Measurements from ENCODE around the gene SLC5A11. TPM values are rescaled to one million over a fixed set of nuclear protein-coding genes. Genes with fewer than 3 reads are reported as not detected.
"Not testable (repeated sequence)": the region's sequence is repeated elsewhere in the genome, so short reads cannot be mapped to it uniquely, and the experiment has no call there.

Gene SLC5A11
- total and polyA plus RNA-seq, 5 donors, result 0.02 TPM; not detected in 4

DNA sequence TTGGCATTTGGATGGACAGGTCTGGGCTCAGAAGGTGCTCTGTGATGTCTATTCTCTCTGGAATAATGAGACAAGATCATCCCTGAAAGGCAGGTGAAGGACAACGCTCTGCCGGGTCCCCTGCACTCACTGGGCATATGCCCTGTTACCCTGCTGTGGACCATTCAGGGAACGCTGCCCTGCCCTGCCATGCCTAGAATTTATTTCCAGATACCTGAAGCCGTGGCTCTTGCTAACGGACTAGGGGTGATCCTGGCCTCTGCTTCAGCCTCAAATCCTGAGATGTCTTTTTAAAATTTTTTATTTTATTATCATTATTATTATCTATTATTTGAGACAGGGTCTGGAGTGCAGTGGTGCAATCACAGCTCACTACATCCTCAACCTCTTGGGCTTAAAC lies 3.9 kb downstream of the SLC5A11 start:
- no peak for ATAC-seq
- Histone ChIP-seq H3K9me3 (ENCODE audit: control insufficient read depth, low read length) (no peaks in the 10 kb centered on the region), H3K27ac (ENCODE audit: low read length) (no peak overlapping the region), H3K4me1 (ENCODE audit: control insufficient read depth, insufficient read depth, low read length) (no peaks in the 10 kb centered on the region), H3K4me3 (ENCODE audit: low read length) (no peak overlapping the region), H3K27me3 (ENCODE audit: control insufficient read depth, insufficient read depth) (no peaks in the 10 kb centered on the region)
- WGBS, result 88% methylated on average over 5 of the region's 5 CpGs
- no peak for DNase-seq
- intact Hi-C loops (cut with DNase I), result no loop called here

DNA sequence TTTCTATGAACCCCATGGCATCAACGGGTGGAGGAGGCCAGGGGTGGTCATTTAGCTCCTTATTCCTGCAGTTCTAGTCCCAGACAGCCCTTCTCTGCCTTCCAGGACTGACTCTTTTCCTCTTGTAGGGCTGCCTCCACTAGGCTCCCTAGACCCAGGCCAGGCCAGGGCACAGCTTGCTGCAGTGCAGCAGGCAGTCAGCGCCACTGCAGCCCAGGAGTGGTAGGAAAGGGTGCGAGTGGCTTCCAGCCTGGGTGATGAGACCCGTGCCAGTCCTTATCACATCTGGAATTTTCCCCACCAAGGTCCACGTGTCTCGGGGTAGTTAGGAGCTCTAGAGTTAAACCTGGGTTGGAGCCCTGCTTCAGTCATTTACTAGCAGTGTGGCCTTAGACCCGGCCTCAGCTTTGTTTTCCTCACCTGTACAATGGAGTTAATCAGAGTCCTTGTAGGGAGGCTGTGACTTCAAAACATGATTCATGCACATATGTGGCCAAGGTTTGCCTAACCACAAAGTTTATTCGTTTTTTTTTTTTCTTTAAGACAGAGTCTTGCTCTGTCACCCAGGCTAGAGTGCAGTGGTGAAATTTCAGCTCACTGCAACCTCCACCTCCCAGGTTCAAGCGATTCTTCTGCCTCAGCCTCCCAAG lies 4.7 kb downstream of the SLC5A11 start:
- WGBS, result 68% methylated on average over 9 of the region's 9 CpGs
- H3K9me3 ChIP-seq (ENCODE audit: control insufficient read depth, low read length), result no peaks in the 10 kb centered on the region
- DNase-seq (no peak), ATAC-seq (no peak)
- H3K4me3 ChIP-seq (ENCODE audit: low read length), result no peak overlapping the region
- intact Hi-C loops (cut with DNase I), result no loop called here
- no peaks in the 10 kb centered on the region for H3K27me3 ChIP-seq (ENCODE audit: control insufficient read depth, insufficient read depth)
- no peak overlapping the region for H3K27ac ChIP-seq (ENCODE audit: low read length)
- no peaks in the 10 kb centered on the region for H3K4me1 ChIP-seq (ENCODE audit: control insufficient read depth, insufficient read depth, low read length)

DNA sequence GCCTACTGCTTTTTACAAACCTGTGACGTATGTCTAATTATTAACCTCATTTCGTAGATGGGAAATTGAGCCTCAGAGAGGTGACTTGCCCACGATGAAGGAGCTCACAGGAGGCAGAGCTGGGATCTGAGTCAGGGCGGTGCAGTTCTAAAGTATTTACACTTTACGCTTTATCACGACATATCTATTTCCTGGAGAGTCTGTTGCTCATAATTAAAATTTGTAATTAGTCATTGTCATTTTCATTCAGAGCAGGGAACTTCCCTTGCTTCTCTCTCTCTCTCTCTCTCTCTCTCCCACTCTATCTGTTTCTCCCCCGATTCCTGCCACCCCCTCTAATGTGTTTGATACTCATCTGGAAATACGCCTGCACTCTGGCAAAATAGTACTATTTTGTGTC lies 5.9 kb downstream of the SLC5A11 start:
- 56% methylated on average over 8 of the region's 8 CpGs for WGBS
- intact Hi-C loops (cut with DNase I), result no loop called here
- Histone ChIP-seq H3K4me1 (ENCODE audit: control insufficient read depth, insufficient read depth, low read length) (no peaks in the 10 kb centered on the region), H3K27me3 (ENCODE audit: control insufficient read depth, insufficient read depth) (no peaks in the 10 kb centered on the region), H3K4me3 (ENCODE audit: low read length) (no peak overlapping the region), H3K9me3 (ENCODE audit: control insufficient read depth, low read length) (no peaks in the 10 kb centered on the region), H3K27ac (ENCODE audit: low read length) (no peak overlapping the region)
- ATAC-seq (no peak), DNase-seq (no peak)

DNA sequence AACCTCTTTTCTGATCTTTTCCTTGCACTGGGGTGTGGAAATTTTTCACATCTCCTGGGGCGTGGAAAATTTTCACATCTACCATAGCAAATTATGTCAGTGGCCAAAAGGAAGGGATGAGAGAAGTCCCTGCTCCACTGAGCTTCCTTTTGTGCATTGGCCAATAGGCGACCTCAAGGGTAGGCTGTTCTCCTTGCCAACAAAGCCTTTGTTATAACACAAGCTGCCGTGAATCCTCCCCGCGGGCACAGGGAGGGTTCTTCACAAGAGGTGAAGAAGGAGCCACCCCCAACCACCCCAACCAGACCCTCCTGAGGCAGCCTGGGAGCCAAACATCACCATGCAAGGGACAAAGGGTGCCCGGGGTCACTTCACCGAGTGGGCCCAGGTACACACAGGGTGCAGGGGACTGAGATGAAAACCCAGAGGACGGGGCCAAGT lies 6.5 kb downstream of the SLC5A11 start:
- Histone ChIP-seq H3K4me1 (ENCODE audit: control insufficient read depth, insufficient read depth, low read length) (no peaks in the 10 kb centered on the region), H3K9me3 (ENCODE audit: control insufficient read depth, low read length) (no peaks in the 10 kb centered on the region), H3K27me3 (ENCODE audit: control insufficient read depth, insufficient read depth) (no peaks in the 10 kb centered on the region), H3K4me3 (ENCODE audit: low read length) (no peak overlapping the region), H3K27ac (ENCODE audit: low read length) (no peak overlapping the region)
- DNase-seq (no peak), ATAC-seq (no peak)
- intact Hi-C loops (cut with DNase I), result no loop called here
- 67% methylated on average over 8 of the region's 8 CpGs for WGBS

DNA sequence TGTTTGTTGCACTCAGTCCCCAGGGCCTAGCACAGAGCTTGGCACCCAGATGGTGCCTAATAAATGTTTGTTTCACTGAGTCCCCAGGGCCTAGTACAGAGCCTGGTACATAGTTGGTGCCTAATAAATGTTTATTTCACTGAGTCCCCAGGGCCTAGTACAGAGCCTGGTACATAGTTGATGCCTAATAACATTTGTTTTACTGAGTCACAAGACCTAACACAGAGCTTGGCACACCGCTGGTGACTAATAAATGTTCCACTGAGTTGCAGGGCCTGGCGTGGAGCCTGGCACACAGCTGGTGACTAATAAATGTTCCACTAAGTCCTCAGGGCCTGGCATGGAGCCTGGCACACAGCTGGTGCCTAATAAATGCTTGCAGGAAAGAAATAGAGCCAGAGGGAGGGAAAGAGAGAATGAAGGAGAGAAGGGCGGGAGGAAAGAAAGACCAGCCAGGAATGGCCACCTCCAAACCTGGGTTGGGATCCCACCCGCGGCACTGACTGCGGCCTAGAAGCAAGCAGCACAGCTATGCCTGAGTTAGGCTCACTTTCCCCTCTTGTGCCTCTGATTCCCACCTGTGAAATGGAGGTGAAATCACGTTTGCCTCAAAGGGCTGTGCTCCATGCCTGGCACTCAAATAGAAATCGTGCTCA lies 7.5 kb downstream of the SLC5A11 start:
- WGBS, result 79% methylated on average over 8 of the region's 8 CpGs
- H3K27me3 ChIP-seq (ENCODE audit: control insufficient read depth, insufficient read depth), result no peaks in the 10 kb centered on the region
- no peak overlapping the region for H3K27ac ChIP-seq (ENCODE audit: low read length)
- no peak overlapping the region for H3K4me3 ChIP-seq (ENCODE audit: low read length)
- DNase-seq (no peak), ATAC-seq (no peak)
- H3K4me1 ChIP-seq (ENCODE audit: control insufficient read depth, insufficient read depth, low read length), result no peaks in the 10 kb centered on the region
- intact Hi-C loops (cut with DNase I), result no loop called here
- H3K9me3 ChIP-seq (ENCODE audit: control insufficient read depth, low read length), result no peaks in the 10 kb centered on the region

DNA sequence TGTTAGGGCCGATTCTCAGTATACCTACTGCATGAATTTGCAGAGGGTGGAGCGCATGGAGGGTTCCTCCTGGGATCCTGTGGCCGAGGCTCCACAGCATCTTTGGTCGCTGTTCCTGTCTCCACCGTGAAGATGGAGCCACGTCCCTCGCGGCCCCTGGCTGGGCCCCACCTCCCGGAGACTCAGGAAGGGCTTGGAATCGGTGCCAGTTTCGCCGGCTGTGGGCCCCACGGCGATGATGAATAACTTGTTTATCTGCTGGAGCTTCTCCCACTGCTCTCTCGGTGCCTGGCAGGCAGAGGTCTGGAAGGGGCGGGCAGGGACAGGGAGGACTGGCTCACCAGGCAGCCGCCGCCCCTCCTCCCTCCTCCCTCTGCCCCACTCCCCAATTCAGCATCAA lies 8.1 kb downstream of the SLC5A11 start:
- no peaks in the 10 kb centered on the region for H3K27me3 ChIP-seq (ENCODE audit: control insufficient read depth, insufficient read depth)
- ATAC-seq (peak; percentile 47 to 54), DNase-seq (peak; percentile 25 to 78 (median 72))
- H3K27ac ChIP-seq (ENCODE audit: low read length), result no peak overlapping the region
- intact Hi-C loops (cut with DNase I), result no loop called here
- 11% methylated on average over 18 of the region's 18 CpGs for WGBS
- no peaks in the 10 kb centered on the region for H3K4me1 ChIP-seq (ENCODE audit: control insufficient read depth, insufficient read depth, low read length)
- H3K9me3 ChIP-seq (ENCODE audit: control insufficient read depth, low read length), result no peaks in the 10 kb centered on the region
- no peak overlapping the region for H3K4me3 ChIP-seq (ENCODE audit: low read length)

DNA sequence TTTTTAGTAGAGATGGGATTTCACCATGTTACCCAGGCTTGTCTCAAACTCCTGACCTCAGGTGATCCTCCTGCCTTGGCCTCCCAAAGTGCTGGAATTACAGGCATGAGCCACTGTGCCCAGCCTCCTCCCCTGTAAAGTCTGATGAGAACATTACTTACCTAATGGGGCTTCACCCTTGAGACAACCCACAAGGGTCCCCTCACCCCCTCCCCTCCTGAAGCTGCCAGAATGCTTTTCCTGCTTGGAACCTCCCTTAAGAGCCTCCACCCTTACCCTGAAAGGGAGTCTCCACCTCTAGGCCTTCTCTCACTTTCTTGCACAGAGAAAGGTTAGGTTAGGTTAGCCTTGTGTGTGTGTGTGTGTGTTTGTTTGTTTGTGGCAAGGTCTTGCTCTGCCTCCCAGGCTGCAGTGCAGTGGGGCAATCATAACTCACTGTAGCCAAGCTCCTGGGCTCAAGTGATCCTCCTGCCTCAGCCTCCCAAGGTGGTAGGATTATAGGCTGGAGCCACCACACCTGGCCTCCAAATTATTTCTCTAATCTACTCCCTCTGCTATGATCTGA lies 8.9 kb downstream of the SLC5A11 start:
- H3K9me3 ChIP-seq (ENCODE audit: control insufficient read depth, low read length), result no peaks in the 10 kb centered on the region
- H3K4me3 ChIP-seq (ENCODE audit: low read length), result no peak overlapping the region
- no peaks in the 10 kb centered on the region for H3K27me3 ChIP-seq (ENCODE audit: control insufficient read depth, insufficient read depth)
- ATAC-seq, result no peak
- no peak overlapping the region for H3K27ac ChIP-seq (ENCODE audit: low read length)
- H3K4me1 ChIP-seq (ENCODE audit: control insufficient read depth, insufficient read depth, low read length), result no peaks in the 10 kb centered on the region
- DNase-seq, result no peak
- intact Hi-C loops (cut with DNase I), result no loop called here

DNA sequence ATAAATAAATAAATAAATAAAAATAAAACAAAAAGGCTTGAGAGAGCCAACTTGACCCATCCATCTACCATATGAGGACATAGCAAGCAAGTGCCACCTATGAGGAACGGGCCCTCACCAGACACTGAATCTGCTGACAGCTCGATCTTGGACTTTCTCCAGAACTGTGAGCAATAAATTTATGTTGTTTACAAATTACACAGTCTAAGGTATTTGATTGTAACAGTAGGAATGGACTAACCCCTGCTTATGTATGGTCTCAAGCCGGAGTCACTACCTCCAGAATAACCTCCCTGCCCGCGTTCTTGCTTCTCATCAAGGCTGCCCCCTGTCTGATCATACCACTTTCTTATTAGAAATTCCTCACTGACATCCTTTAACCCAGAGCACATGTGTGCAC lies 9.9 kb downstream of the SLC5A11 start:
- Histone ChIP-seq H3K4me3 (ENCODE audit: low read length) (no peak overlapping the region), H3K27me3 (ENCODE audit: control insufficient read depth, insufficient read depth) (no peaks in the 10 kb centered on the region), H3K27ac (ENCODE audit: low read length) (no peak overlapping the region), H3K9me3 (ENCODE audit: control insufficient read depth, low read length) (no peaks in the 10 kb centered on the region), H3K4me1 (ENCODE audit: control insufficient read depth, insufficient read depth, low read length) (no peaks in the 10 kb centered on the region)
- no peak for ATAC-seq
- WGBS, result 69% methylated on average over 5 of the region's 5 CpGs
- intact Hi-C loops (cut with DNase I), result no loop called here
- no peak for DNase-seq

DNA sequence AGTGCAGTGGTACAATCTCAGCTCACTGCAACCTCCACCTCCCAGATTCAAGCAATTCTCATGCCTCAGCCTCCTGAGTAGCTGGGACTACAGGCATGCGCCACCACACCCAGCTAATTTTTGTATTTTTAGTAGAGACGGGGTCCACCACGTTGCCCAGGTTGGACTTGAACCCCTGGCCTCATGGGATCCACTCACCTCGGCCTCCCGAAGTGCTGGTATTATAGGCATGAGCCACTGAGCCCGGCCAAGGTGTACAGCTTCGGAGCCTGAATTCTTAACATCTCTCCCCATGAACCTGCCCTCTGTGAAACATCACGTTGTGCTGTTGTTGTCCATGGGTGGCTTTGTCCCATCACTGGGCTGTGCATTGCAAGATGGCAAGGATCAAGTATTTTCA lies 11.1 kb downstream of the SLC5A11 start:
- H3K4me1 ChIP-seq (ENCODE audit: control insufficient read depth, insufficient read depth, low read length); H3K27me3 ChIP-seq (ENCODE audit: control insufficient read depth, insufficient read depth); H3K4me3 ChIP-seq (ENCODE audit: low read length); H3K27ac ChIP-seq (ENCODE audit: low read length); intact Hi-C loops (cut with DNase I); ATAC-seq; DNase-seq; H3K9me3 ChIP-seq (ENCODE audit: control insufficient read depth, low read length): not testable (repeated sequence)
- WGBS, result 85% methylated on average over 8 of the region's 8 CpGs

DNA sequence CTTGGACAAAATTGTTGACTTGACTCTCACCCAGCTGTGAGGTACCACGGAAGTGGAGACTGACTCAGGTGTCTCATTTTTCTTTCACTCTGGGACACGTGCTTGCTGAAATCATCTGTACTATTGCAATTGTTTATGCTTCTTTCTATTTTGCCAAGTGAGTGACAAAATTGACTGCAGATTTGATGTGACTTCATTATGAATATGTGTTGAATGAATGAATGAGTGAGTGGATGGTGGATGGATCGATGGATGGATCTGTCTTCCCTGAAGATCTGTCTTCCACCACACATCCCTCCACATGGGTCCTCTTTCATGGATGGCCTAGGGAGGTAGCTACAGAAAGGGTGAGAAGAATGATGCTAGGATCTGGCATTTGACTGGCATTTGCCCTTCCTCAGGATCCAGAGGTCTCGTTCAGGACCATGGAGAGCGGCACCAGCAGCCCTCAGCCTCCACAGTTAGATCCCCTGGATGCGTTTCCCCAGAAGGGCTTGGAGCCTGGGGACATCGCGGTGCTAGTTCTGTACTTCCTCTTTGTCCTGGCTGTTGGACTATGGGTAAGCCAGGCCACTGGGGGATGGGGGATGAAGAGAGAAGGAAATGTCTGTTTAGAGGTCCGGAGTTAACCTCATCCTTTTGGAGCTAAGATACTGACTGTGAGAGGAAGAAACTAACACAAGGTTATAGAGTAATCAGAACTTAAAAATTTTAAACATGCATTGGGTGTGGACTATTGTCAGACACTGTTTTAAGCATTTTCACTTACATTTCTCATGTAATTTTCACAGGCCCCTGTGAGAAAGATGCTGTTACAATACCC lies 12.7 kb downstream of the SLC5A11 start:
- H3K4me1 ChIP-seq (ENCODE audit: control insufficient read depth, insufficient read depth, low read length), result no peaks in the 10 kb centered on the region
- DNase-seq (peak; percentile 53 to 82 (median 75)), ATAC-seq (peak; percentile 47 to 56)
- no peak overlapping the region for H3K27ac ChIP-seq (ENCODE audit: low read length)
- no peaks in the 10 kb centered on the region for H3K9me3 ChIP-seq (ENCODE audit: control insufficient read depth, low read length)
- no peak overlapping the region for H3K4me3 ChIP-seq (ENCODE audit: low read length)
- 24% methylated on average over 9 of the region's 9 CpGs for WGBS
- intact Hi-C loops (cut with DNase I), result no loop called here
- no peaks in the 10 kb centered on the region for H3K27me3 ChIP-seq (ENCODE audit: control insufficient read depth, insufficient read depth)

DNA sequence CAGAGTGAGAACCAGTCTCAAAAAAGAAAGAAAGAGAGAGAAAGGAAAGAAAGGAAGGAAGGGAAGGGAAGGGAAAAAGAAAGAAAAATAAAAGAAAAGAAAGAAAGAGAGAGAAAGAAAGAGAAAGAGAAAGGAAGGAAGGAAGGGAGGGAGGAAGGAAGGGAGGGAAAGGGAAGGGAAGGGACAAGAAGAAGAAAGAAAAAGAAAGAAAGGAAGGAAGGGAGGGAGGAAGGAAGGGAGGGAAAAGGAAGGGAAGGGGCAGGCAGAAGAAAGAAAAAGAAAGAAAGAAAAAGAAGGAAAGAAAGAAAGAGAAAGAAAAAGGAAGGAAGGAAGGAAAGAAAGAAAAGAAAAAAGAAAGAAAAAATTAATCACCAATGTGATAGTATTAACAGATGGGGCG lies 15.7 kb downstream of the SLC5A11 start:
- intact Hi-C loops (cut with DNase I), result no loop called here
- Histone ChIP-seq H3K27ac (ENCODE audit: low read length) (no peak overlapping the region), H3K4me1 (ENCODE audit: control insufficient read depth, insufficient read depth, low read length) (no peaks in the 10 kb centered on the region), H3K4me3 (ENCODE audit: low read length) (no peak overlapping the region), H3K27me3 (ENCODE audit: control insufficient read depth, insufficient read depth) (no peaks in the 10 kb centered on the region), H3K9me3 (ENCODE audit: control insufficient read depth, low read length) (no peaks in the 10 kb centered on the region)
- ATAC-seq (no peak), DNase-seq (no peak)
- 67% methylated on average over 1 of the region's 1 CpG for WGBS

Measured in right cardiac atrium (tissue), 5 donors.